ENCODE data around the gene PTPRK. TPM values are rescaled to one million over a fixed set of nuclear protein-coding genes. Genes with fewer than 3 reads are reported as not detected.
A peak's percentile ranks its signal among the peaks of the same experiment; 100 is the strongest.

PTPRK gene
- total RNA-seq, 1 experiment from 2014 or later, result 89.3 TPM

DNA sequence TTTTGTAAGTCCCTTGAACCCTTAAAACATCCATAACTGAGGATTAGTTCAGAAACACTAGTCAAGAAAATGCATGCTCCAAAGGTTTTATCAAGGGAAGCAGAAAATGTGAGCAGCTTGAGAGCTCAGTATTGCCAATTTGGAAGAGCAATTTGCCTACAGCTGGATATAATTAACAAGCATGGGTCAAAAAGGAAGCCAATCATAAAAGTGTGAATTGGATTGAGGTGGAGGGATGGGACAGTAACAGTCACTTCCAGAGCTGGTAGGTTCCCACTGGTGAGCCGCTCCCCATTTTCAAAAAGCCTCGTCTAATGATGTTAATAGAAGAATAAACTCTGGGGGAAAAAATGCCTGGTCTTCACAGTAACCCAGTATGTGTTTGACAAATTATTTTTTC lies 5.0 kb upstream of the PTPRK start:
- no peak overlapping the region for H3K27ac ChIP-seq
- H3F3A ChIP-seq (ENCODE audit: insufficient read depth, low read depth), result peaks cover 20% of the 10 kb centered on the region
- no peaks in the 10 kb centered on the region for H4K20me1 ChIP-seq (ENCODE audit: insufficient read depth)
- no TSS peak for BruUV-seq (replicated peaks)
- CTCF ChIA-PET, result no interaction called here
- intact Hi-C loops (cut with micrococcal nuclease; ENCODE audit: unreplicated experiment), result no loop called here
- TF ChIP-seq, protein P1, sequence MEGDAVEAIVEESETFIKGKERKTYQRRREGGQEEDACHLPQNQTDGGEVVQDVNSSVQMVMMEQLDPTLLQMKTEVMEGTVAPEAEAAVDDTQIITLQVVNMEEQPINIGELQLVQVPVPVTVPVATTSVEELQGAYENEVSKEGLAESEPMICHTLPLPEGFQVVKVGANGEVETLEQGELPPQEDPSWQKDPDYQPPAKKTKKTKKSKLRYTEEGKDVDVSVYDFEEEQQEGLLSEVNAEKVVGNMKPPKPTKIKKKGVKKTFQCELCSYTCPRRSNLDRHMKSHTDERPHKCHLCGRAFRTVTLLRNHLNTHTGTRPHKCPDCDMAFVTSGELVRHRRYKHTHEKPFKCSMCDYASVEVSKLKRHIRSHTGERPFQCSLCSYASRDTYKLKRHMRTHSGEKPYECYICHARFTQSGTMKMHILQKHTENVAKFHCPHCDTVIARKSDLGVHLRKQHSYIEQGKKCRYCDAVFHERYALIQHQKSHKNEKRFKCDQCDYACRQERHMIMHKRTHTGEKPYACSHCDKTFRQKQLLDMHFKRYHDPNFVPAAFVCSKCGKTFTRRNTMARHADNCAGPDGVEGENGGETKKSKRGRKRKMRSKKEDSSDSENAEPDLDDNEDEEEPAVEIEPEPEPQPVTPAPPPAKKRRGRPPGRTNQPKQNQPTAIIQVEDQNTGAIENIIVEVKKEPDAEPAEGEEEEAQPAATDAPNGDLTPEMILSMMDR (conservative IDR thresholded peaks at IDR 0.05), result no peak
- no peak for TF ChIP-seq EZH2 (IDR thresholded peaks at IDR 0.05; ENCODE audit: low read depth)
- H2AFZ ChIP-seq, result no peak overlapping the region
- H3K4me2 ChIP-seq, result no peak overlapping the region
- no peak for DNase-seq
- H3K4me1 ChIP-seq (replicated peaks; ENCODE audit: insufficient read depth), result peaks cover 41% of the 10 kb centered on the region
- H3K9me2 ChIP-seq (ENCODE audit: insufficient read depth), result no peaks in the 10 kb centered on the region
- no peaks in the 10 kb centered on the region; the same call in 1 of the 2 replicates for H3K79me2 ChIP-seq (ENCODE audit: low read depth)
- POLR2A ChIA-PET (ENCODE audit: unreplicated experiment), result no interaction called here
- H3K36me3 ChIP-seq (ENCODE audit: low read depth), result no peaks in the 10 kb centered on the region
- H3K27me3 ChIP-seq (ENCODE audit: insufficient read depth, low read depth), result no peaks in the 10 kb centered on the region
- H3K9me3 ChIP-seq (ENCODE audit: insufficient read depth, low read depth), result 0 out of 2 replicates have a peak, but pooled peaks cover 5% of the 10 kb centered on the region
- H3K4me3 ChIP-seq, result no peak overlapping the region

- ChIA-PET POLR2A (ENCODE audit: unreplicated experiment) (interaction anchor here (0.5 to 0.7 kb wide), 3 partner anchors 10 to 375 kb away, joined by 3 to 10 read pairs (median 4); no protein-coding TSS in a partner anchor), CTCF (interaction anchor here (0.6 kb wide), 1 partner anchor 666 kb away, joined by 3 read pairs; no protein-coding TSS in a partner anchor)
- H3K27ac ChIP-seq, result peak overlapping the region; percentile 91
- peaks cover 25% of the 10 kb centered on the region for H3F3A ChIP-seq (ENCODE audit: insufficient read depth, low read depth)
- H3K4me2 ChIP-seq, result peak overlapping the region; percentile 80
- BruUV-seq (replicated peaks), result no TSS peak
- no peak for DNase-seq
- peaks cover 41% of the 10 kb centered on the region for H3K4me1 ChIP-seq (replicated peaks; ENCODE audit: insufficient read depth)
- H3K9me3 ChIP-seq (ENCODE audit: insufficient read depth, low read depth), result no peaks in the 10 kb centered on the region
- H3K9me2 ChIP-seq (ENCODE audit: insufficient read depth), result no peaks in the 10 kb centered on the region
- intact Hi-C loops (cut with micrococcal nuclease; ENCODE audit: unreplicated experiment), result loop anchor here (2.0 to 5.0 kb wide), 3 partner anchors 136 to 971 kb away; no protein-coding TSS in a partner anchor
- H3K4me3 ChIP-seq, result peak overlapping the region; percentile 81
- peak overlapping the region; percentile 86 for H2AFZ ChIP-seq
- H3K27me3 ChIP-seq (ENCODE audit: insufficient read depth, low read depth), result no peaks in the 10 kb centered on the region
- no peaks in the 10 kb centered on the region for H3K36me3 ChIP-seq (ENCODE audit: low read depth)
- no peak for TF ChIP-seq EZH2 (IDR thresholded peaks at IDR 0.05; ENCODE audit: low read depth)
- TF ChIP-seq, protein P1 (conservative IDR thresholded peaks at IDR 0.05), result no peak
- peaks cover 38% of the 10 kb centered on the region for H3K79me2 ChIP-seq (ENCODE audit: low read depth)
- H4K20me1 ChIP-seq (ENCODE audit: insufficient read depth), result peaks cover 16% of the 10 kb centered on the region; the same call in 1 of the 2 replicates
Measured at GRCh38 chr6:128521282-128521632, 858 bp upstream of the PTPRK start.

GRCh38 chr6:128519931-128520435 lies 416 bp downstream of the PTPRK start:
- H3K27ac ChIP-seq, result peak overlapping the region; percentile 91
- intact Hi-C loops (cut with micrococcal nuclease; ENCODE audit: unreplicated experiment), result loop anchor here (1.0 to 5.0 kb wide), 9 partner anchors 50 to 1057 kb away; no protein-coding TSS in a partner anchor
- peak overlapping the region; percentile 81 for H3K4me3 ChIP-seq
- BruUV-seq (replicated peaks), result no TSS peak
- no peaks in the 10 kb centered on the region for H3K9me3 ChIP-seq (ENCODE audit: insufficient read depth, low read depth)
- CTCF ChIA-PET, result interaction anchor here (0.6 to 1.0 kb wide), 8 partner anchors 11 to 703 kb away, joined by 3 to 9 read pairs (median 5); no protein-coding TSS in a partner anchor
- H3K27me3 ChIP-seq (ENCODE audit: insufficient read depth, low read depth), result no peaks in the 10 kb centered on the region
- H3F3A ChIP-seq (ENCODE audit: insufficient read depth, low read depth), result peaks cover 25% of the 10 kb centered on the region
- H3K4me1 ChIP-seq (replicated peaks; ENCODE audit: insufficient read depth), result peaks cover 54% of the 10 kb centered on the region
- H3K4me2 ChIP-seq, result peak overlapping the region; percentile 92
- peaks cover 16% of the 10 kb centered on the region; the same call in 1 of the 2 replicates for H4K20me1 ChIP-seq (ENCODE audit: insufficient read depth)
- peak overlapping the region; percentile 95 for H2AFZ ChIP-seq
- peaks cover 51% of the 10 kb centered on the region for H3K79me2 ChIP-seq (ENCODE audit: low read depth)
- no peak for DNase-seq
- no peaks in the 10 kb centered on the region for H3K9me2 ChIP-seq (ENCODE audit: insufficient read depth)
- H3K36me3 ChIP-seq (ENCODE audit: low read depth), result no peaks in the 10 kb centered on the region; the same call in 1 of the 2 replicates
- POLR2A ChIA-PET (ENCODE audit: unreplicated experiment), result interaction anchor here (0.5 to 1.1 kb wide), 11 partner anchors 13 to 1071 kb away, joined by 3 to 23 read pairs (median 4); no protein-coding TSS in a partner anchor
- TF ChIP-seq, protein P1 (conservative IDR thresholded peaks at IDR 0.05), result no peak
- no peak for TF ChIP-seq EZH2 (IDR thresholded peaks at IDR 0.05; ENCODE audit: low read depth)
